Karpas-422 (cell line): Measurements from ENCODE around the gene APOLD1. TPM values are rescaled to one million over a fixed set of nuclear protein-coding genes. Genes with fewer than 3 reads are reported as not detected.
"Not testable (repeated sequence)": the region's sequence is repeated elsewhere in the genome, so short reads cannot be mapped to it uniquely, and the experiment has no call there.

Source experiments
- DNase-seq: peaks from one replicate; pipeline ENCODE4 v3.0.0-alpha.2; 2015
- H2AFZ ChIP-seq: fragments of 200-600 bp; sonication (generic); 2 replicates; pipeline ENCODE4 v1.6.1; 2014; ENCODE audit warnings: antibody characterized with exemption, low read length, mixed read lengths
- H3K27ac ChIP-seq: fragments of 200-600 bp; sonication (generic); 2 replicates; pipeline ENCODE4 v1.5.1; 2014; ENCODE audit warnings: mild to moderate bottlenecking, low read length, moderate library complexity
- H3K27me3 ChIP-seq: fragments of 200-600 bp; sonication (generic); 2 replicates; pipeline ENCODE4 v1.6.1; 2014; ENCODE audit warnings: low read length, mixed read lengths
- H3K36me3 ChIP-seq: fragments of 200-600 bp; sonication (generic); 2 replicates; pipeline ENCODE4 v1.6.1; 2014; ENCODE audit warnings: low read length, mixed read lengths; ENCODE audit not compliant: insufficient read depth
- H3K4me1 ChIP-seq: fragments of 200-600 bp; sonication (generic); 2 replicates; pipeline ENCODE4 v1.6.1; 2014; ENCODE audit warnings: mild to moderate bottlenecking, low read length, mixed read lengths
- H3K4me2 ChIP-seq: fragments of 200-600 bp; sonication (generic); 2 replicates; pipeline ENCODE4 v1.6.1; 2014; ENCODE audit warnings: low read length, low read depth, mild to moderate bottlenecking; ENCODE audit not compliant: poor library complexity, severe bottlenecking
- H3K4me3 ChIP-seq: fragments of 200-600 bp; sonication (generic); 2 replicates; pipeline ENCODE4 v1.5.1; 2014; ENCODE audit warnings: mild to moderate bottlenecking, antibody characterized with exemption, low read length, mixed read lengths
- H3K79me2 ChIP-seq: fragments of 200-600 bp; sonication (generic); 2 replicates; pipeline ENCODE4 v1.6.1; 2014; ENCODE audit warnings: mild to moderate bottlenecking, low read length, mixed read lengths
- H3K9ac ChIP-seq: fragments of 200-600 bp; sonication (generic); 2 replicates; pipeline ENCODE4 v1.6.0; 2014; ENCODE audit warnings: low read length
- H3K9me2 ChIP-seq: fragments of 200-600 bp; sonication (generic), shearing (Covaris generic); replicated peaks from 2 replicates; pipeline ENCODE4 v1.6.0; 2014; ENCODE audit warnings: mild to moderate bottlenecking, low read length, moderate library complexity; ENCODE audit not compliant: insufficient read depth
- H3K9me3 ChIP-seq: fragments of 300-700, 200-600 bp; sonication (generic); 2 replicates; pipeline ENCODE4 v1.6.1; 2014; ENCODE audit warnings: low read length, mixed read lengths
- H4K20me1 ChIP-seq: fragments of 200-600 bp; sonication (generic); 2 replicates; pipeline ENCODE4 v1.6.1; 2014; ENCODE audit warnings: mild to moderate bottlenecking, antibody characterized with exemption, low read length, low read depth; ENCODE audit not compliant: insufficient read depth
- total RNA-seq: library from RNA; depleted of rRNA; stranded (reverse); fragments of >200 nt; shearing (Covaris generic); gene quantifications from 2 replicates; pipeline ENCODE4 v1.2.3, GENCODE V29; 2014; ENCODE audit warnings: low replicate concordance

APOLD1 gene
- total RNA-seq, 1 experiment from 2014 or later: 1.5 TPM

DNA sequence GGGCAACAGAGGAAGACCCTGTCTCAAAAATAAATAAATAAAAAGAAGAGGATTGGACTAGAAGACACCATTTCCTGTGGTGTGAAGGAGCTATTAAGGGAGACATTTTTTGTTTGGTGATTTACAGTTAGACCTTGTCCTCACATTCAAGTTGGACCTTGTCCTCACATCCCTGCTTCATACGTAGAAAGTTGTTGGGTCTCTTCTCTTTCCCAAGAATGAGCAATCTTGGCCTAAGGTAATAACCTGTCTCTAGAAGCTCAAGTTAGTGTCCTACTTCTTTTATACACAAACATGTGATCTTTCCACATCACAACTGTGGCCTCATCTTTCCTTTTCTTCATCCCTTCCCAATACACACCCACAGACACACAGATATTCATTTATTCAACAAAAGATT lies 13.0 kb downstream of the APOLD1 start:
- no peaks in the 10 kb centered on the region for H3K4me1 ChIP-seq
- no peaks in the 10 kb centered on the region for H3K9me2 ChIP-seq
- H3K4me2 ChIP-seq: no peak overlapping the region
- no peaks in the 10 kb centered on the region for H3K9me3 ChIP-seq
- no peak overlapping the region for H3K9ac ChIP-seq
- no peak overlapping the region for H2AFZ ChIP-seq
- H3K27ac ChIP-seq: no peak overlapping the region
- H3K27me3 ChIP-seq: no peaks in the 10 kb centered on the region
- no peaks in the 10 kb centered on the region for H4K20me1 ChIP-seq
- no peak overlapping the region for H3K4me3 ChIP-seq
- H3K79me2 ChIP-seq: no peaks in the 10 kb centered on the region
- no peak for DNase-seq
- H3K36me3 ChIP-seq: no peaks in the 10 kb centered on the region

DNA sequence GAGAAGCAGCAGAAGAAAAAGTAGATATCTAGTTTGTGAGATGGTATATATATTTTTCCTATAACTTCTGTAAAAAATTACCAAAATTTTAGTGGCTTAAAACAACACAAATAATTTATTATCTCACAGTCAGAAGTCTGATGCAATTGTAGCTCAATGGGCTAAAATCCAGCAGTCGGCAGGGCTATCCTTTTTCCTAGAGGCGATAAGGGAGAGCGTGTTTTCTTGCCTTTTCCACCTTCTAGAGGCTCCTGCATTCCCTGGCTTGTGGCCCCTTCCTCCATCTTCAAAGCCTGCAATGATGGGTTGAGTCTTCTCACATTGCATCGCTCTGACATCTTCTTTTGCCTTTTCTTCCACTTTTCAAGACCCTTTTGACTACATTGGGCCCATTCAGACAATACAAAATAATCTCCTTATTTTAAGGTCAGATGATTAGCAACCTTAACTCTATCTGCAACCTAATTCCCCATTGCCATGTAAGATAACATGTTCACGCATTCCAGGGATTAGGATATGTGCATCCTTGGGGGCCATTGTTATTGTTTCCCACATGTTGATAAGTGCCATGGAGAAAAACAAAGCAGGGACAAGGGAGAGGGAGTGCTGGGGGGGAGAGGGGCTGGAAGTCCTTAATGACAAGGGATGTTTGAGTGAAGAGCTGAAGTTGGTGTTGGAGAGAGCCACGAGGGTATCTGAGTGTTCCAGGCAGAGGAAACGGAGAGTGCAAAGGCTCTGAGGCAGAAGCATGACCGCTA lies 13.9 kb downstream of the APOLD1 start:
- H3K4me3 ChIP-seq: no peak overlapping the region
- no peak overlapping the region for H3K4me2 ChIP-seq
- H2AFZ ChIP-seq: no peak overlapping the region
- H4K20me1 ChIP-seq: no peaks in the 10 kb centered on the region
- no peaks in the 10 kb centered on the region for H3K9me3 ChIP-seq
- H3K27me3 ChIP-seq: no peaks in the 10 kb centered on the region
- H3K27ac ChIP-seq: no peak overlapping the region
- no peaks in the 10 kb centered on the region for H3K9me2 ChIP-seq
- H3K79me2 ChIP-seq: no peaks in the 10 kb centered on the region
- no peak overlapping the region for H3K9ac ChIP-seq
- no peaks in the 10 kb centered on the region for H3K36me3 ChIP-seq
- DNase-seq: no peak
- no peaks in the 10 kb centered on the region for H3K4me1 ChIP-seq

DNA sequence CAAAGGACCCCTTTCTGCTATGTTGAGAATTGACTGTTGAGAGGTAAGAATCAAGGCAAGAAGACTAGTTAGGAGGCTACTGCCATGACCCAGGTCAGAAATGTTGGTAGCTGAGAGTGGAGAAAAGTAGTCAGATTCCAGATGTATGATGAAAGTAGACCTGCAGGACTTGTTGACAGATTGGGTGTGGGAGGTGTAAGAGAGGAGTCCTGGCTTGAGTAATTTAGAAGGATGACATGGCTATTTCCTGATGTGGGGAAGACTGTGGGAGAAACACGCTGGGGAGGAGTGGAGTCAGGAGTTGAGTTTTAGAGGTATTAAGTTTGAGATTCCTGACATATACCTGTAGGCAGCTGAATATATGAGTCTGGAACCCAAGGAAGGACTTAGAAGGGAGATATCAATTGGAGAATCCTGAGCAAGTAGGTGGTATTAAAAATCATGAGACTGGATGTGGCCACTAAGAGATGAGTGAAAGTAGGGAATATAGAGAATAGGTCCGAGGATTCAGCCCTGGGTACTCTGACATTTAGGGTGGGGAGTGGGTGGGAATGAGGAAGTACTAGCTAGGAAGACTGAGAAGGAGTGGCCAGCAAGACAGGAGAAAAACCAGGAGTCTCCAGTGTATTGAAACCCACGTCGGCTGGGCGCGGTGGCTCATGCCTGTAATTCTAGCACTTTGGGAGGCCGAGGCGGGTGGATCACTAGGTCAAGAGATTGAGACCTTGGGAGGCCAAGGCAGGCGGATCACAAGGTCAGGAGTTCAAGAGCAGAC lies 15.1 kb downstream of the APOLD1 start:
- H3K27me3 ChIP-seq: no peaks in the 10 kb centered on the region
- no peaks in the 10 kb centered on the region for H3K9me3 ChIP-seq
- H3K4me1 ChIP-seq: no peaks in the 10 kb centered on the region
- H3K4me3 ChIP-seq: no peak overlapping the region
- H2AFZ ChIP-seq: no peak overlapping the region
- H3K9ac ChIP-seq: no peak overlapping the region
- no peaks in the 10 kb centered on the region for H3K79me2 ChIP-seq
- no peak for DNase-seq
- H3K4me2 ChIP-seq: no peak overlapping the region
- H3K27ac ChIP-seq: no peak overlapping the region
- no peaks in the 10 kb centered on the region for H3K36me3 ChIP-seq
- no peaks in the 10 kb centered on the region for H4K20me1 ChIP-seq
- no peaks in the 10 kb centered on the region for H3K9me2 ChIP-seq

DNA sequence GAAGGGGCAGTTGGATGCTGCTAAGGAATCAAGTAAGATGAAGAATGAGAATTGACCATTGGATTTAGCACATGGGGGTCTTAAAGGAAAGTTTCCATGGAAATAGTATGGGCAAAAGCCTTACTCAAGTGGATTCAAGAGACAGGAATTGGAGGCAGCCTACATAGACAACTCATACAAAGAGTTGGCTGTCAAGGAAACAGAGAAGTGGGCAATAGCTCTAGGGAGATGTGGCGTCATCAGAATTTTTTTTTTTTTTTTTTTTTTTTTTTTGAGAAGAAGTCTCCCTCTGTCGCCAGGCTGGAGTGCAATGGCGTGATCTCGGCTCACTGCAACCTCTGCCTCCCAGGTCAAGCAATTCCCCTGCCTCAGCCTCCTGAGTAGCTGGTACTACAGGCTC lies 16.2 kb downstream of the APOLD1 start:
- not testable (repeated sequence) for H2AFZ ChIP-seq, H3K4me2 ChIP-seq, H3K9me2 ChIP-seq, H3K27me3 ChIP-seq, H3K4me1 ChIP-seq, H3K4me3 ChIP-seq, DNase-seq, H3K79me2 ChIP-seq, H3K9me3 ChIP-seq, H3K27ac ChIP-seq, H4K20me1 ChIP-seq, H3K9ac ChIP-seq, H3K36me3 ChIP-seq

DNA sequence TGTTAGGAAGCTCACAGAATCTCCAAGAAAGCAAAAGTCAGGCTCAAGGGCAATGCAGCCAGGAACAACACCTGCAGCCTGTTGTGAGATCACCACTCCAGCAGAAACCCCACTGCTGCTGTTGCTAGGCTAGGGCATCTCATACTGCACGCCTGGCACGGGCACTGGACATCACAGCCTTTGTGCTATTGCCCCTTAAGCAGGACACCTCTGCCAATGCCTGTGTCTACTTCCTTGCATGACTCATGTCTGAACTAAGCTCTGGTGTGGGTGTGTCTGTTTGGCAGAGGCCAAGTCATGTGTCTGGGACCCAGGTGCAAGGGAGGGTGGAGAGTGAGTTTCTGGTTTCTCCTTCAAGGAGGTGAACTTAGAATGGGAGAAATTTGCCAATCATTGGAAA lies 17.7 kb downstream of the APOLD1 start:
- Histone ChIP-seq H3K79me2 (no peaks in the 10 kb centered on the region), H3K4me3 (no peak overlapping the region), H2AFZ (no peak overlapping the region), H3K9me2 (no peaks in the 10 kb centered on the region), H3K9ac (no peak overlapping the region), H3K36me3 (no peaks in the 10 kb centered on the region), H3K4me1 (peaks cover 4% of the 10 kb centered on the region), H4K20me1 (no peaks in the 10 kb centered on the region), H3K27ac (no peak overlapping the region), H3K27me3 (no peaks in the 10 kb centered on the region), H3K4me2 (no peak overlapping the region), H3K9me3 (no peaks in the 10 kb centered on the region)
- DNase-seq: no peak

DNA sequence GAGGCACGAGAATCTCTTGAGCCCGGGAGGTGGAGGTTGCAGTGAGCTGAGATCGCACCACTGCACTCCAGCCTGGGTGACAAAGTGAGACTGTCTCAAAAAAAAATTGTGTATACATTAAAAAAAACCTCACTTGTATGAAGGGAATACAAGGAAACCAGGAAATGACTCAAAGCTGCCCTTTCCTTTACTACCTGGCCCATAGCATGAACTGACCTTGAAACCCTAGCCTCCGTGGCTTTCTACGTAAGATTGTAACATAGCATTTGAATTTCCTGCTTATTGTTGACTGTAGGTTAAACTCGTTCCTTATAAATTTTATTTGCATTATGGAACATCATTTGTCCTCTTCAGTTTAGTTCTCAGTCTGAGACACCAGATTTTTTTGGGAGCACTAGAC lies 18.6 kb downstream of the APOLD1 start:
- Histone ChIP-seq H2AFZ (no peak overlapping the region), H3K27ac (no peak overlapping the region), H3K4me2 (no peak overlapping the region), H3K9me3 (no peaks in the 10 kb centered on the region), H3K79me2 (no peaks in the 10 kb centered on the region), H3K9ac (no peak overlapping the region), H3K9me2 (no peaks in the 10 kb centered on the region), H3K27me3 (no peaks in the 10 kb centered on the region), H3K4me3 (no peak overlapping the region), H3K4me1 (peaks cover 10% of the 10 kb centered on the region), H4K20me1 (no peaks in the 10 kb centered on the region), H3K36me3 (no peaks in the 10 kb centered on the region)
- DNase-seq: no peak

DNA sequence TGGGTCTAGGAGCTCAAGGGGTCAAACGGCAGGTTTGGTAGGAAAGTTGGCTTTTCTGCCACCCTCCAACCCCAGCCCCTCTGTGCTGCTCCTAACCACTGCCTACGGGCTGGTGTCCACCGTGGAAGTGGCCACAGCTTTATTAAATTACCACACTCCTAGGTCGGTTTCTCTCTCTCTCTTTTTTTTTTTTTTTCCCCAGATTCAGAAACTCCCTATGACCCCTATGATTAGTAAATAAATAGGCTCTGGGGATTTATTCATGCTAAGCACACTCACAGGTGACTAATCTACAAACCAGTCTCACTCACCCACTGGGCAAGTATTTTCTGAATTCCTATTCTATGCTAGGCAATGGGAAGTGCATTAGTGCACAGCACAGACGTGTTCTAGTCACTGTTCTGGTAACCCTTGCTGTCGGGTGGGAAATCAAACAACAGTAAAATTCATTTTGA lies 19.0 kb downstream of the APOLD1 start:
- no peak for DNase-seq
- Histone ChIP-seq H3K9me2 (no peaks in the 10 kb centered on the region), H3K9me3 (no peaks in the 10 kb centered on the region), H3K4me2 (no peak overlapping the region), H3K79me2 (no peaks in the 10 kb centered on the region), H3K27me3 (no peaks in the 10 kb centered on the region), H3K9ac (no peak overlapping the region), H4K20me1 (no peaks in the 10 kb centered on the region), H2AFZ (no peak overlapping the region), H3K4me1 (peaks cover 10% of the 10 kb centered on the region), H3K27ac (no peak overlapping the region), H3K4me3 (no peak overlapping the region), H3K36me3 (no peaks in the 10 kb centered on the region)

DNA sequence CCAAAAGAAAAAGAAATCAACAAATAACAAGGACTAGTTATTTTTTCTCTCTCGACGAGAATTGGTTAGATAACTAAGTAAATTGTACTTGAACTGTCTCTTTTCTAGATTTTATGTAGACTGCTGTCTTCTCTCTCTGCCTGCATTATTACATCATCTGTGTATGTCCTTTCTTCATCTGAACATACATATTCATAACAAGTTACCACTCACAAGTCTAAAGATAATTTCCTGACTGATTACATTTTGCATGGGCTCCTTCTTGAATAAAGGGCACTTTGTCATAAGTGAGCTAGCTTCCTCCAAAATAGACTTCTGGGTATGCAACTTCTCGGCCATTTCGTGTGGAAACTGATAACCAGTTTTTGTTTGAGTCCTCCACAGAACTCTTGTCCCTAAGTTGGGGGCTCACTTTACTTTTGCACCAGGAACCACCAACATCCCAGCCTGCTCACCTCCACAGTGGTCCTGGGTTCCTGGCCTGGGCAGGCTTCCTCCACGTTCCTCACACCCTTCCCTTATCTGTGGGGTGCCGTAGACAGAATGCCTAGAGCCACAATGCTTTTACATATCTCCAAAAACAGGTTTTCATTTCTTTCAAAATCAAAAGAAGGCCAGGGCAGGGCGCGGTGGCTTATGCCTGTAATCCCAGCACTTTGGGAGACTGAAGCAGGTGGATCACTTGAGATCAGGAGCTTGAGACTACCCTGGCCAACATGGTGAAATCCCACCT lies 21.5 kb downstream of the APOLD1 start:
- H3K27ac ChIP-seq: no peak overlapping the region
- H2AFZ ChIP-seq: no peak overlapping the region
- DNase-seq: no peak
- H3K79me2 ChIP-seq: no peaks in the 10 kb centered on the region
- H3K27me3 ChIP-seq: no peaks in the 10 kb centered on the region
- no peaks in the 10 kb centered on the region for H3K9me2 ChIP-seq
- H4K20me1 ChIP-seq: no peaks in the 10 kb centered on the region
- H3K4me1 ChIP-seq: peaks cover 10% of the 10 kb centered on the region
- H3K36me3 ChIP-seq: no peaks in the 10 kb centered on the region
- H3K4me3 ChIP-seq: no peak overlapping the region
- H3K9ac ChIP-seq: no peak overlapping the region
- no peaks in the 10 kb centered on the region for H3K9me3 ChIP-seq
- H3K4me2 ChIP-seq: no peak overlapping the region
